IMR-90 (cell line): ENCODE results near the gene CDX1. TPM values are rescaled to one million over a fixed set of nuclear protein-coding genes. Genes with fewer than 3 reads are reported as not detected.

ENCODE experiments used
- ATAC-seq: fragments of 200-7000 bp; cut with Tn5 transposase; 2 replicates; pipeline ENCODE4 v1.9.1; 2020; ENCODE audit warnings: low read depth, mild to moderate bottlenecking, moderate library complexity
- BruUV-seq: library from RNA; stranded (reverse); fragments of 400-500 nt; replicated peaks from 2 replicates; lab custom pipeline; 2021; lab: Mats Ljungman, UMichigan
- CTCF ChIA-PET: fragments of 300-600 bp; formaldehyde crosslinking; extraction: SDS; loops from one replicate; lab custom pipeline; 2021; ENCODE audit warnings: antibody characterized with exemption; lab: Yijun Ruan, JAX
- POLR2A ChIA-PET: fragments of 300-600 bp; sonication (Branson Sonifier 250); formaldehyde crosslinking; loops from one replicate; lab custom pipeline; 2022; ENCODE audit warnings: antibody characterized with exemption; ENCODE audit not compliant: unreplicated experiment; lab: Charles Lee
- DNase-seq: peaks from one replicate; pipeline ENCODE4 v3.0.0; 2013
- H2AFZ ChIP-seq: replicated peaks from 2 replicates; pipeline ENCODE3; 2013; ENCODE audit warnings: low read length, mild to moderate bottlenecking; ENCODE audit not compliant: poor library complexity
- H2AK5ac ChIP-seq: 2 replicates; pipeline ENCODE4 v1.6.1; 2013; ENCODE audit warnings: low read depth, low read length, inconsistent platforms
- H2AK9ac ChIP-seq: replicated peaks from 2 replicates; pipeline ENCODE3; 2013; ENCODE audit warnings: mild to moderate bottlenecking, low read depth, low read length, moderate library complexity; ENCODE audit not compliant: poor library complexity
- H2BK120ac ChIP-seq: 2 replicates; pipeline ENCODE4 v1.6.1; 2013; ENCODE audit warnings: low read depth, low read length, inconsistent platforms
- H2BK15ac ChIP-seq: 3 replicates; pipeline ENCODE4 v1.6.1; 2013; ENCODE audit warnings: low read depth, low read length, inconsistent platforms
- H2BK20ac ChIP-seq: 2 replicates; pipeline ENCODE4 v1.6.1; 2013; ENCODE audit warnings: low read depth, mild to moderate bottlenecking, inconsistent platforms, low read length, moderate library complexity
- H2BK5ac ChIP-seq: 2 replicates; pipeline ENCODE4 v1.6.1; 2013; ENCODE audit warnings: mild to moderate bottlenecking, low read depth, low read length, inconsistent platforms; ENCODE audit not compliant: poor library complexity, severe bottlenecking
- H3K14ac ChIP-seq: replicated peaks from 2 replicates; pipeline ENCODE4 v1.6.1; 2013; ENCODE audit warnings: low read depth, low read length, inconsistent platforms
- H3K18ac ChIP-seq: 2 replicates; pipeline ENCODE4 v1.6.1; 2013; ENCODE audit warnings: low read depth, low read length, control low read depth
- H3K23ac ChIP-seq: 2 replicates; pipeline ENCODE4 v1.6.1; 2013; ENCODE audit warnings: low read depth, low read length, inconsistent platforms
- H3K27ac ChIP-seq: 2 replicates; pipeline ENCODE4 v1.5.1; 2013; ENCODE audit warnings: mild to moderate bottlenecking, control low read depth, low read length; ENCODE audit not compliant: insufficient read depth
- H3K27me3 ChIP-seq: 2 replicates; pipeline ENCODE4 v1.6.1; 2013; ENCODE audit warnings: low read length; ENCODE audit not compliant: control insufficient read depth, insufficient read depth
- H3K36me3 ChIP-seq: 2 replicates; pipeline ENCODE4 v1.6.1; 2013; ENCODE audit warnings: low read length, mixed read lengths; ENCODE audit not compliant: control insufficient read depth, insufficient read depth
- H3K4ac ChIP-seq: 2 replicates; pipeline ENCODE4 v1.6.1; 2013; ENCODE audit warnings: low read depth, low read length, inconsistent platforms
- H3K4me1 ChIP-seq: 2 replicates; pipeline ENCODE4 v1.6.1; 2013; ENCODE audit warnings: low read length, mixed read lengths; ENCODE audit not compliant: control insufficient read depth, insufficient read depth
- H3K4me2 ChIP-seq: 2 replicates; pipeline ENCODE4 v1.6.1; 2013; ENCODE audit warnings: low read depth, mild to moderate bottlenecking, control low read depth, low read length, moderate library complexity
- H3K4me3 ChIP-seq: 2 replicates; pipeline ENCODE4 v1.5.1; 2013; ENCODE audit warnings: low read depth, mild to moderate bottlenecking, control low read depth, low read length, moderate library complexity; ENCODE audit not compliant: insufficient read depth
- H3K56ac ChIP-seq: 2 replicates; pipeline ENCODE4 v1.6.1; 2013; ENCODE audit warnings: low read length, inconsistent platforms; ENCODE audit not compliant: insufficient read depth; ENCODE audit errors: extremely low read depth
- H3K79me1 ChIP-seq, 2 experiments: 2 replicates each; pipeline ENCODE4 v1.6.1; 2013; ENCODE audit warnings: low read length in 2 of 2, inconsistent platforms in 1 of 2, low read depth in 1 of 2
- H3K9ac ChIP-seq: 2 replicates; pipeline ENCODE4 v1.6.1; 2013; ENCODE audit warnings: low read depth, low read length, control low read depth
- H3K9me1 ChIP-seq: 2 replicates; pipeline ENCODE4 v1.6.1; 2013; ENCODE audit warnings: low read length, inconsistent platforms; ENCODE audit not compliant: insufficient read depth
- H3K9me3 ChIP-seq: 2 replicates; pipeline ENCODE4 v1.6.1; 2013; ENCODE audit warnings: low read length; ENCODE audit not compliant: control insufficient read depth, insufficient read depth
- H4K20me1 ChIP-seq: 2 replicates; pipeline ENCODE4 v1.6.1; 2013; ENCODE audit warnings: low read length, inconsistent platforms; ENCODE audit not compliant: insufficient read depth
- H4K5ac ChIP-seq: 2 replicates; pipeline ENCODE4 v1.6.1; 2013; ENCODE audit warnings: mild to moderate bottlenecking, low read depth, low read length, control low read depth
- H4K8ac ChIP-seq, 2 experiments: 2 replicates each; pipeline ENCODE4 v1.6.1; 2013; ENCODE audit warnings: low read depth in 2 of 2, low read length in 2 of 2, control low read depth in 1 of 2, inconsistent platforms in 1 of 2
- H4K91ac ChIP-seq: 2 replicates; pipeline ENCODE4 v1.6.1; 2013; ENCODE audit warnings: low read depth, low read length, inconsistent platforms; ENCODE audit not compliant: insufficient read depth
- CEBPB ChIP-seq: IDR thresholded peaks from 2 replicates; pipeline ENCODE4 v1.6.1; 2012; ENCODE audit warnings: low read depth, low read length, improper control_type of control experiment
- MAFK ChIP-seq: IDR thresholded peaks from 2 replicates; pipeline ENCODE4 v1.6.1; 2012; ENCODE audit warnings: low read depth, low read length, improper control_type of control experiment
- NFE2L2 ChIP-seq: fragments of 150-350 bp; IDR thresholded peaks from 2 replicates; pipeline ENCODE4 v1.6.1; 2016; ENCODE audit warnings: low read depth, mild to moderate bottlenecking, low read length
- POLR2A ChIP-seq: IDR thresholded peaks from 2 replicates; pipeline ENCODE4 v1.6.1; 2012; ENCODE audit warnings: mild to moderate bottlenecking, low read depth, low read length
- RCOR1 ChIP-seq: IDR thresholded peaks from 2 replicates; pipeline ENCODE4 v1.6.1; 2012; ENCODE audit warnings: mild to moderate bottlenecking, low read length, improper control_type of control experiment; ENCODE audit not compliant: insufficient replicate concordance
- SMC3 ChIP-seq: fragments of 150-350 bp; IDR thresholded peaks from 2 replicates; pipeline ENCODE4 v1.6.1; 2016; ENCODE audit warnings: low read depth, mild to moderate bottlenecking, antibody characterized with exemption, low read length, moderate library complexity
- WGBS, 2 experiments: methylation state at CpG; one replicate each; pipeline versions ENCODE4 v1.1.5 to v1.1.7; 2013; ENCODE audit warnings: missing lambda C conversion rate in 2 of 2; ENCODE audit not compliant: insufficient read length in 1 of 2; ENCODE audit errors: extremely low coverage in 2 of 2; 5-methylcytosine and 5-hydroxymethylcytosine counted together
- dilution Hi-C: fragments of 300-500 bp; cut with HindIII; formaldehyde crosslinking; loops from one replicate; pipeline ENCODE4 v1.14.3; 2018; ENCODE audit warnings: low sequenced_read_pairs; ENCODE audit not compliant: unreplicated experiment
- in situ Hi-C: fragments of 300-500 bp; cut with MboI; formaldehyde crosslinking; loops from 3 replicates; pipeline ENCODE4 v1.14.3; 2019; ENCODE audit warnings: low sequenced_read_pairs, inconsistent platforms, mixed read lengths
- intact Hi-C: fragments of 100-400 bp; cut with micrococcal nuclease; formaldehyde crosslinking; loops from 2 replicates; pipeline ENCODE4 v1.10.0; 2022
- polyA plus RNA-seq, 3 experiments: library from polyadenylated mRNA; depleted of rRNA; stranded (reverse); fragments of >200 nt; gene quantifications; 2 replicates each; pipeline ENCODE4 v1.2.3, GENCODE V29; 2012; ENCODE audit warnings: low replicate concordance in 1 of 3
- total RNA-seq: library from RNA; depleted of rRNA; stranded (reverse); fragments of >200 nt; gene quantifications from 2 replicates; pipeline ENCODE4 v1.2.3, GENCODE V29; 2012

The CDX1 gene
- total and polyA plus RNA-seq, 2 of the 4 experiments (the other 2 are of a cell fraction) = 0.18 to 0.24 TPM

GRCh38 chr5:150186897-150187296 lies 20.3 kb downstream of the CDX1 start:
- no peaks in the 10 kb centered on the region for H3K79me1 ChIP-seq
- BruUV-seq = no TSS peak
- ChIA-PET CTCF (no interaction called here), POLR2A (no interaction called here)
- H4K8ac ChIP-seq = no peak overlapping the region
- TF ChIP-seq POLR2A (no peak), CEBPB (no peak), MAFK (no peak), SMC3 (no peak), RCOR1 (no peak), NFE2L2 (no peak)
- no peak overlapping the region for H3K56ac ChIP-seq
- H3K4ac ChIP-seq = no peak overlapping the region
- H2AK5ac ChIP-seq = no peak overlapping the region
- no peak overlapping the region for H3K18ac ChIP-seq
- no peaks in the 10 kb centered on the region for H3K9me3 ChIP-seq
- ATAC-seq (no peak), DNase-seq (no peak)
- peaks cover 2% of the 10 kb centered on the region; the same call in 1 of the 2 replicates for H3K4me1 ChIP-seq
- H3K9ac ChIP-seq = no peak overlapping the region
- WGBS, 2 experiments = no CpG with 5 or more reads among the region's 4 CpGs
- H2BK5ac ChIP-seq = no peak overlapping the region
- intact Hi-C loops = no loop called here
- peaks cover 4% of the 10 kb centered on the region; the same call in 1 of the 2 replicates for H3K9me1 ChIP-seq
- H3K27me3 ChIP-seq = peaks cover 93% of the 10 kb centered on the region
- H3K14ac ChIP-seq = no peak overlapping the region
- in situ Hi-C loops = no loop called here
- dilution Hi-C loops = no loop called here
- H3K4me3 ChIP-seq = no peak overlapping the region
- H3K27ac ChIP-seq = no peak overlapping the region
- H2BK120ac ChIP-seq = no peak overlapping the region
- H2AFZ ChIP-seq = no peak overlapping the region
- no peak overlapping the region for H3K23ac ChIP-seq
- H2BK20ac ChIP-seq = no peak overlapping the region
- H4K20me1 ChIP-seq = no peaks in the 10 kb centered on the region
- no peak overlapping the region for H2AK9ac ChIP-seq
- no peak overlapping the region for H4K91ac ChIP-seq
- H3K36me3 ChIP-seq = no peaks in the 10 kb centered on the region
- H2BK15ac ChIP-seq = no peak overlapping the region
- no peak overlapping the region for H4K5ac ChIP-seq
- no peak overlapping the region for H3K4me2 ChIP-seq
